H1 (cell line): Measurements from ENCODE around the gene NCK2. TPM values are rescaled to one million over a fixed set of nuclear protein-coding genes. Genes with fewer than 3 reads are reported as not detected.

Experiments
- CBX5 ChIP-seq: fragments of 300-800, 300-1000 bp; sonication (generic); IDR thresholded peaks from 2 replicates; pipeline ENCODE4 v1.7.1; 2016; ENCODE audit warnings: antibody characterized with exemption, low read length, low read depth
- CBX8 ChIP-seq: fragments of 300-800, 300-1000 bp; sonication (generic); IDR thresholded peaks from 2 replicates; pipeline ENCODE4 v1.7.1; 2016; ENCODE audit warnings: low read depth, low read length, borderline replicate concordance
- RFX5 ChIP-seq: IDR thresholded peaks from 2 replicates; pipeline ENCODE4 v1.6.1; 2011; ENCODE audit warnings: low read depth, low read length, improper control_type of control experiment, borderline replicate concordance
- SAP30 ChIP-seq: fragments of 300-600 bp; sonication (generic); IDR thresholded peaks from 2 replicates; pipeline ENCODE4 v1.7.1; 2012; ENCODE audit warnings: low read length, moderate library complexity, mild to moderate bottlenecking, inconsistent platforms; ENCODE audit not compliant: insufficient read depth, insufficient replicate concordance
- SUZ12 ChIP-seq: fragments of 200-600 bp; sonication (generic); IDR thresholded peaks from 2 replicates; pipeline ENCODE4 v1.6.1; 2012; ENCODE audit warnings: mild to moderate bottlenecking, inconsistent platforms, low read length, moderate library complexity, mixed read lengths
- ZNF274 ChIP-seq: IDR thresholded peaks from 2 replicates; pipeline ENCODE4 v1.7.0; 2012; ENCODE audit warnings: low read length, borderline replicate concordance; ENCODE audit errors: extremely low read depth
- polyA plus RNA-seq, 7 experiments: library from polyadenylated mRNA; depleted of rRNA in 3 of 7; stranded (reverse) in 5 of 7; unstranded in 2 of 7; fragments of >200 nt in 5 of 7; fragments of 200-250 nt in 2 of 7; gene quantifications; 1 replicate in 5 of 7; 2 replicates in 1 of 7; 4 replicates in 1 of 7; pipeline versions ENCODE4 v1.2.1 to v1.2.3, GENCODE V29; 2011 to 2013; ENCODE audit warnings: missing spikeins in 2 of 7, mixed read lengths in 2 of 7
- total RNA-seq: library from RNA; stranded (reverse); fragmentation: NEBNext Ultra II Directional; extraction: Animal tissue kit (Norgen Biotek cat#: 25700); gene quantifications from 2 replicates; pipeline ENCODE4 v1.2.1, GENCODE V29; 2021

The NCK2 gene
- total and polyA plus RNA-seq, 2 of the 8 experiments (the other 6 are each of a cell fraction or from before 2014, with no cell fraction given) = 30.3 to 65.7 TPM

DNA sequence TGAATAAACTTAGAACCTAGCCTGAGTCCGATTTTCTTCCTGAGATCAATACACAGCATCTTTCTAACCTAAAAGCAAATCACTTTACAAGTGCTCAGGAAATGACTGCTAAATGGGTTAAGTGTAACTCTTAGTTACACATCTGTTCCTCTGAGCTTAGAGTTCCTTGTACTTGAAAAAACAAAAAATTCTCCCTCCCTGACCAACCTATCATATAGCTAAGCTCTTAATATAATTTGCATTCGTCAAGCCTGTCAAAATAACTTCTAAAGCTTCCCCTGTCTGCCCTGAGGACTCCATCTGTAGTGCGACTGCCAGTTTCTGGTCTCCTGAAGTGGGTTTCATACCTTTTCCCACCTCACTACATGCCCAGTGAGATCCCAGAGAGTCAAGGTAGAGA lies 190.4 kb downstream of the NCK2 start (continued):
- TF ChIP-seq CBX8 (no peak), SAP30 (no peak), ZNF274 (no peak), CBX5 (no peak), SUZ12 (no peak), RFX5 (no peak)
